A673 (cell line): ENCODE results near the gene TRABD. TPM values are rescaled to one million over a fixed set of nuclear protein-coding genes. Genes with fewer than 3 reads are reported as not detected.
A peak's percentile ranks its signal among the peaks of the same experiment; 100 is the strongest.

ENCODE experiments used
- BruUV-seq: library from RNA; stranded (reverse); fragments of 400-500 nt; replicated peaks from 2 replicates; lab custom pipeline; 2021; lab: Mats Ljungman, UMichigan
- CTCF ChIA-PET: fragments of 300-600 bp; sonication (Branson Sonifier 250); formaldehyde crosslinking; loops from one replicate; lab custom pipeline; 2022; ENCODE audit warnings: antibody characterized with exemption; lab: Charles Lee
- POLR2A ChIA-PET: fragments of 300-600 bp; sonication (Branson Sonifier 250); formaldehyde crosslinking; loops from one replicate; lab custom pipeline; 2022; ENCODE audit warnings: antibody characterized with exemption; ENCODE audit not compliant: low non-redundant PET; lab: Charles Lee
- DNase-seq: peaks from one replicate; pipeline ENCODE4 v3.0.0-alpha.2; 2015; ENCODE audit warnings: low spot score
- H3K27ac ChIP-seq: fragments of 200-600 bp; sonication (generic); 2 replicates; pipeline ENCODE4 v1.5.1; 2016; ENCODE audit warnings: mixed run types, low read depth, mild to moderate bottlenecking, mixed read lengths, antibody characterized with exemption, low read length; ENCODE audit not compliant: poor library complexity, severe bottlenecking
- H3K27me3 ChIP-seq: fragments of 200-600 bp; sonication (generic); replicated peaks from 2 replicates; pipeline ENCODE4 v1.6.1; 2017; ENCODE audit warnings: mixed run types, low read depth, mild to moderate bottlenecking, mixed read lengths, antibody characterized with exemption, low read length; ENCODE audit not compliant: insufficient read depth, poor library complexity
- H3K36me3 ChIP-seq: fragments of 200-600 bp; sonication (generic); 2 replicates; pipeline ENCODE4 v1.6.1; 2016; ENCODE audit warnings: mixed run types, mild to moderate bottlenecking, mixed read lengths, antibody characterized with exemption, low read length; ENCODE audit not compliant: insufficient read depth, poor library complexity, severe bottlenecking
- H3K4me1 ChIP-seq: fragments of 200-600 bp; sonication (generic); 2 replicates; pipeline ENCODE4 v1.6.1; 2017; ENCODE audit warnings: mixed run types, mild to moderate bottlenecking, mixed read lengths, antibody characterized with exemption, low read length; ENCODE audit not compliant: insufficient read depth, poor library complexity, severe bottlenecking
- H3K4me3 ChIP-seq: fragments of 200-600 bp; sonication (generic); 2 replicates; pipeline ENCODE4 v1.5.1; 2016; ENCODE audit warnings: low read depth, mixed run types, mild to moderate bottlenecking, mixed read lengths, low read length; ENCODE audit not compliant: poor library complexity, severe bottlenecking
- H3K9me3 ChIP-seq: fragments of 200-600 bp; sonication (generic); 2 replicates; pipeline ENCODE4 v1.6.1; 2016; ENCODE audit warnings: mixed run types, low read depth, mild to moderate bottlenecking, mixed read lengths, antibody characterized with exemption, low read length; ENCODE audit not compliant: poor library complexity, severe bottlenecking
- EZH2 ChIP-seq: fragments of 200-600 bp; sonication (generic); IDR thresholded peaks from 2 replicates; pipeline ENCODE4 v1.6.1; 2017; ENCODE audit warnings: borderline replicate concordance, low read depth, mild to moderate bottlenecking, mixed read lengths, antibody characterized with exemption, low read length; ENCODE audit not compliant: poor library complexity, severe bottlenecking
- intact Hi-C: fragments of 100-400 bp; cut with micrococcal nuclease; formaldehyde crosslinking; loops from one replicate; pipeline ENCODE4 v1.10.0; 2022; ENCODE audit not compliant: unreplicated experiment
- total RNA-seq: library from RNA; stranded (reverse); gene quantifications from 2 replicates; pipeline ENCODE4 v1.2.3, GENCODE V29; 2021
- TF ChIP-seq, protein P1 (sequence below): fragments of 300-800, 200-600 bp; sonication (generic); conservative IDR thresholded peaks from 2 replicates; pipeline ENCODE4 v1.5.1; 2017; ENCODE audit warnings: low read depth, mild to moderate bottlenecking, antibody characterized with exemption, low read length, moderate library complexity, mixed read lengths

TRABD gene
- total RNA-seq, 1 experiment from 2014 or later: 63.9 TPM

DNA sequence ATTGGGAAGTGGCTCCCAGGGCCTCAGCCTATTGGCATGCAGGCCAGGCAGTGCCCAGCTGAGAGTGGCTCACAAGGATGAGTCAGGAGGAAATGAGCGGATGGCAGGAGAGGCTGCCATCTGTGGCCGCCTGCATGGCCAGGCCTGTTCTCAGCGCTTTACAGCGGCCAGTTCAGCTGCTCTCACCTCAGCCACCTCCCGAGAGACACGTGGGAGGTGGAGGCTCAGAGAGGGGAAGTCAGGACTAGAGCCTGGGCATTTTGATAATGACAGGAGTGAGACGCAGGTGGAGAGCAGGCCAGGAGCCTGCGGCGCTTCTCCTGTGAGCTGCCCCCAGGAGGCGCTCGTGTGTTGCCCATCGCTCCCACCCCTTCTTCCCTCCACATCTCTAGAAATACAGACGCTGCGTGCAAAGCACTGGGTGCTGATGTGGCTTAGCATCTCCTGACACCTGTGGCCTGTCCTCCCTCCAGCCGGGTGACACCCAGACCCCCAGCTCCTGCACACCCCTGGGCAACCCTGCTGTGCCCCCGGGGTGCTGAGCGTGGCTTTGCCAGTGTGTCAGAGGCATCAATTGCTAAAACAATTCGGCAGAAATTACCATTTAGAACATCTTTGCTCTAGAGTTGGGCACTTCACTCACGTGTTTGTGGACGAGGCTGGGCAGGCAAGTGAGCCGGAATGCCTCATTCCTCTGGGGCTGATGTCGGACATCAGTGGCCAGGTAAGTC is 36.6 kb upstream of the TRABD start:
- intact Hi-C loops: loop anchor here (1.0 to 5.0 kb wide), 3 partner anchors 61 to 473 kb away; no protein-coding TSS in a partner anchor
- ChIA-PET CTCF (interaction anchor here (0.6 to 1.2 kb wide), 3 partner anchors 28 to 53 kb away, joined by 3 to 5 read pairs (median 3); no protein-coding TSS in a partner anchor), POLR2A (no interaction called here)
- no peaks in the 10 kb centered on the region for H3K9me3 ChIP-seq
- H3K27ac ChIP-seq: no peak overlapping the region
- H3K4me3 ChIP-seq: no peak overlapping the region
- H3K36me3 ChIP-seq: no peaks in the 10 kb centered on the region
- no peak for TF ChIP-seq EZH2
- TF ChIP-seq, protein P1, sequence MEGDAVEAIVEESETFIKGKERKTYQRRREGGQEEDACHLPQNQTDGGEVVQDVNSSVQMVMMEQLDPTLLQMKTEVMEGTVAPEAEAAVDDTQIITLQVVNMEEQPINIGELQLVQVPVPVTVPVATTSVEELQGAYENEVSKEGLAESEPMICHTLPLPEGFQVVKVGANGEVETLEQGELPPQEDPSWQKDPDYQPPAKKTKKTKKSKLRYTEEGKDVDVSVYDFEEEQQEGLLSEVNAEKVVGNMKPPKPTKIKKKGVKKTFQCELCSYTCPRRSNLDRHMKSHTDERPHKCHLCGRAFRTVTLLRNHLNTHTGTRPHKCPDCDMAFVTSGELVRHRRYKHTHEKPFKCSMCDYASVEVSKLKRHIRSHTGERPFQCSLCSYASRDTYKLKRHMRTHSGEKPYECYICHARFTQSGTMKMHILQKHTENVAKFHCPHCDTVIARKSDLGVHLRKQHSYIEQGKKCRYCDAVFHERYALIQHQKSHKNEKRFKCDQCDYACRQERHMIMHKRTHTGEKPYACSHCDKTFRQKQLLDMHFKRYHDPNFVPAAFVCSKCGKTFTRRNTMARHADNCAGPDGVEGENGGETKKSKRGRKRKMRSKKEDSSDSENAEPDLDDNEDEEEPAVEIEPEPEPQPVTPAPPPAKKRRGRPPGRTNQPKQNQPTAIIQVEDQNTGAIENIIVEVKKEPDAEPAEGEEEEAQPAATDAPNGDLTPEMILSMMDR: peak; percentile 78
- no peaks in the 10 kb centered on the region for H3K27me3 ChIP-seq
- BruUV-seq: no TSS peak
- no peaks in the 10 kb centered on the region for H3K4me1 ChIP-seq
- DNase-seq: peak; percentile 57

DNA sequence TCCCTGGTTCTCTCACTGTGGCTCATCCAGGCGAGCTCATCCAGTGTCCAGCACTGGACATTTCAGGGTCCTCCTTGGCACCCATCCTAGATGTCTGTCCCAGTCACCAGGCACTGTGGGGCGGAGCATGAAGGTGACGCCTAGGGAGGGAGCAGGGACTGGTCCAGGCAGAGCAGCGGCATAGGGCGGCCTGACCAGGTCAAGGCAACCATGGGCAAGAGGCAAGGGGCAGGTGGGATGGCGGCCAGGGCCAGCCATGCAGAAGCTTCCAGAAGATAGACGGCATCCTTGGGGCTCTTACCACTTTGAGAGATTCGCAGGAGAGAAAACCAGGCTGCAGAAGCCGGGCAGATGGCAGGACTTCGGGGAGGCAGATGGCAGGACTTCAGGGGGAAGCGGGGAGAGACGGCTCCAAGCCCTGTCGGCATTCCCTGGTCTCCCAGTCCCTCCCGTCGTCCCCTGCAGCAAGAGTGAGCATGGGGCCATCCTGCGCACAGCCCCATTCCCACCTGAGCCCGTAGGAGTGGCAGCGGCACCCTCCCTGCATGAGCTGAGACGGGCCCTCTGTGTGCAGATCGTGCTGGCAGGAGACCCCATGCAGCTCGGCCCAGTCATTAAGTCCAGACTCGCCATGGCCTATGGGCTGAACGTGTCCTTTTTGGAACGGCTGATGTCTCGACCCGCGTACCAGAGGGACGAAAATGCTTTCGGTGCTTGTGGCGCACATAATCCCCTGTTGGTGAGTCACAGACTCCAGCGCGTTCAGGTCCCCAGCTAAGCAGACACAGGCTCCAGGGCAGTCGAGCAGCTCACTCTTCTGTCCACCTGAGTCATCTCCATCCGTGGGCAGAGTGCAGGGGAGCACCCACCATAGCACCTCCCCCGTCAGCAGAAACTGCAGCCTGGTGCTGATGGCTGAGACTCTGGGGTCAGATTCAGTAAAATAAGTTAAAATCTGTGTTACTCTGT is 35.3 kb upstream of the TRABD start:
- H3K9me3 ChIP-seq: no peaks in the 10 kb centered on the region
- no peaks in the 10 kb centered on the region for H3K27me3 ChIP-seq
- intact Hi-C loops: no loop called here
- H3K27ac ChIP-seq: no peak overlapping the region
- CTCF ChIA-PET: interaction anchor here (0.6 kb wide), 1 partner anchor 26 kb away, joined by 5 read pairs; no protein-coding TSS in a partner anchor
- BruUV-seq: no TSS peak
- H3K36me3 ChIP-seq: no peaks in the 10 kb centered on the region
- POLR2A ChIA-PET: no interaction called here
- H3K4me1 ChIP-seq: no peaks in the 10 kb centered on the region
- no peak overlapping the region for H3K4me3 ChIP-seq
- TF ChIP-seq, protein P1: no peak
- no peak for TF ChIP-seq EZH2
- DNase-seq: no peak
